Loucy (cell line): ENCODE results near the gene ST6GALNAC4.

ENCODE experiments used
- EZH2phosphoT487 ChIP-seq: fragments of 200-600 bp; IDR thresholded peaks from 2 replicates; pipeline ENCODE4 v1.6.1; 2018; ENCODE audit warnings: antibody characterized with exemption, mild to moderate bottlenecking, moderate library complexity, borderline replicate concordance
- TF ChIP-seq, protein P1 (sequence below): fragments of 200-600 bp; sonication (generic); conservative IDR thresholded peaks from 2 replicates; pipeline ENCODE4 v1.5.1; 2014; ENCODE audit warnings: mild to moderate bottlenecking, antibody characterized with exemption, low read length

DNA sequence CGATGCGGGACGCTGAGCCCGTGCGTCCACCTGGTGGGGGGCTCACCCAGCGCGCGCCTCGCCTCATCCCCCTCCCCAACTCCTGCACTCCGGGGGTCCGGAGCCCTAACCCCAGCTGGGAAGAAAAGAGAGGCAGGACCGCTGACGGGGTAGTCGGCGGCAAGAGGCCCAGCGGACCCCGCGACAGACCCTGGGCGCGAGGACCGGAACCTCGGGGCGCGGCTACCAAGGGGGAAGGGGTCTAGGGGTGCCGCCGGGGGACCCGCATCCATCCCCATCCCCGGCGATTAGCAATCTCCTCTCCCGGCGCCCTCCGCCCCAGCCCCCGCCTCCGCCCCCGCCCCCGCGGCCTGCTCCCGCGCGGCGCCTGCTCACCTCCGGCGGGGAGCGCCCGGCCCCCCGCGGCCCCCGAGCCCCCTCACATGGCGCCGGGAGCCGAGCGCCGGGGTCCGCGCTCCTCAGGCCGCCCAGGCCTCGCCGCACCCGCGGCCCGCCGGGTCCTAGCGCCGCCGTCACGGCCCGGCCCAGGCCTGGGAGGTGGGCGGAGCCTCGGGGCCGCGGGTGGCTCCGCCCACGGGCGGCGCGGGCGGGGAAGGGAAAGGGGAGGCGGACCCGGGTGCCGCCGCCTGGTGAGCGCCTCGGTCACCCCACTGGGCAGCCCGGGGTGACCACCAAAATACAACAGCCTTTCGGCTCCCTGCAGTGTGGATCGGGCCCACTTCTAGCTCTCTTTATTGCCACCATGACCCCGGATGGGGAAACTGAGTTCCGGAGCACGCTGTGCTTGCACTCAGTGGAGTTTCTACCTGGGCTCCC, 17.5 kb downstream of the ST6GALNAC4 start, which contains the start of gene ST6GALNAC6:
- TF ChIP-seq, protein P1, sequence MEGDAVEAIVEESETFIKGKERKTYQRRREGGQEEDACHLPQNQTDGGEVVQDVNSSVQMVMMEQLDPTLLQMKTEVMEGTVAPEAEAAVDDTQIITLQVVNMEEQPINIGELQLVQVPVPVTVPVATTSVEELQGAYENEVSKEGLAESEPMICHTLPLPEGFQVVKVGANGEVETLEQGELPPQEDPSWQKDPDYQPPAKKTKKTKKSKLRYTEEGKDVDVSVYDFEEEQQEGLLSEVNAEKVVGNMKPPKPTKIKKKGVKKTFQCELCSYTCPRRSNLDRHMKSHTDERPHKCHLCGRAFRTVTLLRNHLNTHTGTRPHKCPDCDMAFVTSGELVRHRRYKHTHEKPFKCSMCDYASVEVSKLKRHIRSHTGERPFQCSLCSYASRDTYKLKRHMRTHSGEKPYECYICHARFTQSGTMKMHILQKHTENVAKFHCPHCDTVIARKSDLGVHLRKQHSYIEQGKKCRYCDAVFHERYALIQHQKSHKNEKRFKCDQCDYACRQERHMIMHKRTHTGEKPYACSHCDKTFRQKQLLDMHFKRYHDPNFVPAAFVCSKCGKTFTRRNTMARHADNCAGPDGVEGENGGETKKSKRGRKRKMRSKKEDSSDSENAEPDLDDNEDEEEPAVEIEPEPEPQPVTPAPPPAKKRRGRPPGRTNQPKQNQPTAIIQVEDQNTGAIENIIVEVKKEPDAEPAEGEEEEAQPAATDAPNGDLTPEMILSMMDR = no peak
- no peak for TF ChIP-seq EZH2phosphoT487
